ENCODE data around the gene PIP.
"Not testable (repeated sequence)": the region's sequence is repeated elsewhere in the genome, so short reads cannot be mapped to it uniquely, and the experiment has no call there.

The PIP gene

GRCh38 chr7:143176128-143176527 lies 44.3 kb downstream of the PIP start:
- DNase-seq (ENCODE audit: low read depth in 4 of 4, low spot score in 1 of 4), result no peak

GRCh38 chr7:143177374-143178119 lies 45.7 kb downstream of the PIP start:
- DNase-seq (ENCODE audit: low read depth in 4 of 4, low spot score in 1 of 4), result no peak

- DNase-seq (ENCODE audit: low read depth in 4 of 4, low spot score in 1 of 4), result not testable (repeated sequence)
Measured at GRCh38 chr7:143180771-143181170, 48.9 kb downstream of the PIP start.

DNA sequence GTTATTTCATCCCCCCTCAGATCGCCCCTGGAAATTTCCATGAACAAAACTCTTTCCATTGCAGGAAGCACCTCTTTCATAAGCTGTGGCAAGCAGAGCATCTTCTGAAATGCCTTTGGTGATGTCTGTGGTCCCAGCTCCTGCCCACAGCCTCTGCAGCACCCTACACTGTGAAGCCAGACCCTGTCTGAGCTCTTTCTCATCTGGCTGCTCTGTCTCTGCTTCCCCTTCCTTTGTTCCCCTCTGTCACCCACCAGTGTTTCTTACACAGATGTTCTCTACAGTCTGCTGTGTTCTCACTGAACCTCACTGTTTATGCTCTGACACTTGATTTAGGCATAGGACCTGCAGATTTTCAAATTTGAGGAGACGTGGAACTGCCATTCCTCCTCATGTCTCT lies 49.5 kb downstream of the PIP start:
- DNase-seq (ENCODE audit: low read depth in 4 of 4, low spot score in 1 of 4), result no peak

DNA sequence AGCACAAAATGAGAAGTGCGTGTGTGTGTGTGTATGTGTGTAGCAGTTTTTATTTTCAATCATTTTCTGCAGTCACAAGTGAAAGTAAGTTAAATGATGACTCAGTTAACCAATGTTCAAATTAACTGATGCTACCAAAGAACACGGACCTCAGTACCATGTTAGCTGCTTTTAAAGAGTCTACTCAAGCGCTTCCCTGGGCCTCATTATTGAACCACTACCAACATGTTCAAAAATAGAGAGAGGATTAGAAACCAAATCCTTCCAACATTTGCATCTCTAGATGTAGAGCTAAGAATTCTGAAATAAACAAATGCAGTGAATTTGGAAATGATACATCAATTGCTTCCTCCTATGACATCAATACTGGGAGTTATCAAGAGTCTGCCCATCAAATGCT lies 51.1 kb downstream of the PIP start, which contains the start of gene TAS2R39:
Gene TAS2R39 (plus strand): TSS at position 396 of the 400 bp plus-strand sequence. CDS start 0 bp downstream, at position 396.
- no peak for DNase-seq (ENCODE audit: low read depth in 4 of 4, low spot score in 1 of 4)

- no peak for DNase-seq (ENCODE audit: low read depth in 4 of 4, low spot score in 1 of 4)
Measured at GRCh38 chr7:143185551-143185950, 53.7 kb downstream of the PIP start.

- no peak for DNase-seq (ENCODE audit: low read depth in 4 of 4, low spot score in 1 of 4)
Measured at GRCh38 chr7:143188994-143189393, 57.1 kb downstream of the PIP start.
